K562 (cell line): ENCODE data around the gene STK24.

Experiments
- AFF4 ChIP-seq: sonication (generic); formaldehyde crosslinking; IDR thresholded peaks from 2 replicates; pipeline ENCODE4 v1.8.0; 2023; ENCODE audit warnings: mild to moderate bottlenecking, missing genetic modification reagents
- CTCF ChIP-seq, 3 experiments: IDR thresholded peaks in 2 of 3; conservative IDR thresholded peaks in 1 of 3; 2 replicates each; pipeline ENCODE4 v1.5.1; 2011 to 2012; ENCODE audit warnings: low read length in 3 of 3, mild to moderate bottlenecking in 3 of 3, control low read depth in 2 of 3, improper control_type of control experiment in 1 of 3, inconsistent platforms in 1 of 3, low read depth in 1 of 3, mixed read lengths in 1 of 3, moderate library complexity in 1 of 3; ENCODE audit not compliant: insufficient read depth in 2 of 3
- NUFIP1 ChIP-seq: fragments of 450-650 bp; IDR thresholded peaks from 2 replicates; pipeline ENCODE4 v1.6.1; 2018; ENCODE audit not compliant: partially characterized antibody
- PCBP1 ChIP-seq: fragments of 200-400 bp; formaldehyde crosslinking; IDR thresholded peaks from 2 replicates; pipeline ENCODE4 v1.6.1; 2018; ENCODE audit warnings: mild to moderate bottlenecking, low read depth, low read length; ENCODE audit not compliant: poor library complexity, severe bottlenecking
- STAG1 ChIP-seq: sonication (generic); formaldehyde crosslinking; IDR thresholded peaks from 2 replicates; pipeline ENCODE4 v1.5.0; 2020; ENCODE audit warnings: missing genetic modification reagents, borderline replicate concordance

DNA sequence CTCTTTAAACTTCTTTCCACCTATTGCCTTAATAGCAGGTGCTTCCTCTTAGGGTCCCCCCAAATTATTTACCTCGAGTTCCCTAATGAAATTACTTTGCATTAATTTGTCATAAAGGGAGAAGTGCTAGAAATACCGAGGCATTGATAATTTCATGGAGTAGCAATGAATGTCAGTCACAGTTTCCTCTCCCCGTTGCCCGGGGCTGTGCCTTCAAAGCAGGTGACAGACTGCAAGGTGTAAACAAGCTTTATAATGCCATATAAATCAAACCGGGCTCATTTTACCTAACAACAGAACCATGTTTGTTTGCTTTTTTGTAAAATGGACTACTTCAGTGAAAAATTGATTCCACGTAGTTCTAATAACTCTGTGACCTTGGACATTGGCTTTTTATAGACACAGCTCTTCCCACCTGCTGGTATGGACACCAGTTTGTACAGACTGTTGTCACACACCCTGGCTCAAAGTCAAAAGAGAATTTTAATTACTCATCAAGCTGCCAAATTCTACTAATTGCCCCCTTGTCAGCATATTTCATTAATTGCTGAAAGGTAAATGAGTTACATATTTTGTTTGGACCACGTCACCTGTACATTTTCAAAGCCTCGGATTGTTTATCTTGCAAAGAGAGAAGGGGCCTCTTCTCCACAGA lies 171.1 kb downstream of the STK24 start:
- TF ChIP-seq NUFIP1 (no peak), STAG1 (no peak), AFF4 (CRISPR knock-in tag) (no peak), CTCF (IDR thresholded peaks at IDR 0.05 in 2 of 3, conservative IDR thresholded peaks at IDR 0.05 in 1 of 3; ENCODE audit: insufficient read depth in 2 of 3, low read depth in 1 of 3, low read length in 3 of 3) (no peak), PCBP1 (no peak)
